OCI-LY1 (cell line): ENCODE measurements around the gene PPP1R27.

Source experiments
- EZH2 ChIP-seq: fragments of 200-600 bp; sonication (generic), shearing (Covaris generic); IDR thresholded peaks from 2 replicates; pipeline ENCODE4 v1.8.0; 2017; ENCODE audit warnings: borderline replicate concordance, mixed run types, mild to moderate bottlenecking, antibody characterized with exemption, low read length, moderate library complexity, mixed read lengths
- TF ChIP-seq, protein P1 (sequence below): fragments of 200-600 bp; sonication (generic), shearing (Covaris generic); IDR thresholded peaks from 2 replicates; pipeline ENCODE4 v1.5.1; 2017; ENCODE audit warnings: mild to moderate bottlenecking, antibody characterized with exemption, low read length, moderate library complexity, mixed read lengths

DNA sequence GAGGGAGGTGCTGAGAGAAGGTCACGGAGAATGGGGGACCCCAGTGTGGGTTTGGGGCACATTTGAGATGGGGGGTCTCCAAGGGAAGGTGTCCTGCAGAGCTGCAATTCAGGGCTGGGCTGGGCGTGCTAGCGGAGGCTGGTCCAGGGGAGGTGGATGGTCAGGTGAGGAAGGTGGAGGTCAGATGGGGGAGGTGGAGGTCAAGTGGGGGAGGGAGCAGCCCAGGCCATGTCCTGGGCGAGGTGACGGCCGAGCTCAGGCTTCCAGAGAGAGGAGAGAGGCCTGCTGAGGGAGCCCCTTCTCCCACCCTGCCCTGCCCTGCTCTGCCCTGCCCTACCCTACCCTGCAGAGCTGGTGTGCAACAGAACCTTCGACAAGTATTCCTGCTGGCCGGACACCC lies 24.4 kb downstream of the PPP1R27 start:
- TF ChIP-seq, protein P1, sequence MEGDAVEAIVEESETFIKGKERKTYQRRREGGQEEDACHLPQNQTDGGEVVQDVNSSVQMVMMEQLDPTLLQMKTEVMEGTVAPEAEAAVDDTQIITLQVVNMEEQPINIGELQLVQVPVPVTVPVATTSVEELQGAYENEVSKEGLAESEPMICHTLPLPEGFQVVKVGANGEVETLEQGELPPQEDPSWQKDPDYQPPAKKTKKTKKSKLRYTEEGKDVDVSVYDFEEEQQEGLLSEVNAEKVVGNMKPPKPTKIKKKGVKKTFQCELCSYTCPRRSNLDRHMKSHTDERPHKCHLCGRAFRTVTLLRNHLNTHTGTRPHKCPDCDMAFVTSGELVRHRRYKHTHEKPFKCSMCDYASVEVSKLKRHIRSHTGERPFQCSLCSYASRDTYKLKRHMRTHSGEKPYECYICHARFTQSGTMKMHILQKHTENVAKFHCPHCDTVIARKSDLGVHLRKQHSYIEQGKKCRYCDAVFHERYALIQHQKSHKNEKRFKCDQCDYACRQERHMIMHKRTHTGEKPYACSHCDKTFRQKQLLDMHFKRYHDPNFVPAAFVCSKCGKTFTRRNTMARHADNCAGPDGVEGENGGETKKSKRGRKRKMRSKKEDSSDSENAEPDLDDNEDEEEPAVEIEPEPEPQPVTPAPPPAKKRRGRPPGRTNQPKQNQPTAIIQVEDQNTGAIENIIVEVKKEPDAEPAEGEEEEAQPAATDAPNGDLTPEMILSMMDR, result no peak
- TF ChIP-seq EZH2, result no peak
